ENCODE results near the gene BCL6B. TPM values are rescaled to one million over a fixed set of nuclear protein-coding genes. Genes with fewer than 3 reads are reported as not detected.

The BCL6B gene
- total and polyA plus RNA-seq, 10 of the 15 experiments (the other 5 are each of a cell fraction or from before 2014, with no cell fraction given): 0.06 to 0.85 (median 0.11) TPM; not detected in 1

DNA sequence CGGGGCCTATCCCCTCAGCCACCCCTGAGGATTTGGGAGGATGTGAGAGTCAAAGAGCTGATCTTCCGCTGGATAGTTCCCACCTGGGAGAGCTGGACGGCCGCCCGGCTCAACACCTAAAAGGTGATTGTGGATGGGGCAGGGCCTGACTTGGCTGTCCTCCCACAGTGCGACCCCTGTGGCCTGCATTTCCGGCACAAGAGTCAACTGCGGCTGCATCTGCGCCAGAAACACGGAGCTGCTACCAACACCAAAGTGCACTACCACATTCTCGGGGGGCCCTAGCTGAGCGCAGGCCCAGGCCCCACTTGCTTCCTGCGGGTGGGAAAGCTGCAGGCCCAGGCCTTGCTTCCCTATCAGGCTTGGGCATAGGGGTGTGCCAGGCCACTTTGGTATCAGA, 4.5 kb downstream of the BCL6B start:
- no peak for FAIRE-seq

More for the DNA sequence above, 4.5 kb downstream of the BCL6B start:
- in situ Hi-C loops (cut with MboI) (loop anchor here (25.0 kb wide), 1 partner anchor 535 kb away; the partner anchor contains the start of genes SENP3 and TNFSF13), intact Hi-C loops (cut with micrococcal nuclease; ENCODE audit: unreplicated experiment) (no loop called here)
- no peak overlapping the region for H3K4me2 ChIP-seq (ENCODE audit: control insufficient read depth, insufficient read depth)
- DNase-seq (ENCODE audit: low read depth, low spot score) (no peak), ATAC-seq (no peak)
- BruUV-seq (replicated peaks): no TSS peak
- no peak overlapping the region for H3K27ac ChIP-seq (ENCODE audit: control insufficient read depth, insufficient read depth)
- no peak overlapping the region for H2AFZ ChIP-seq (ENCODE audit: control insufficient read depth, low read depth, low read length)
- H4K20me1 ChIP-seq (ENCODE audit: control insufficient read depth, insufficient read depth): no peaks in the 10 kb centered on the region
- ChIA-PET RAD21 (ENCODE audit: unreplicated experiment) (no interaction called here), SMC1A (ENCODE audit: uncharacterized antibody, unreplicated experiment) (interaction anchor here (0.7 kb wide), 1 partner anchor 12 kb away, joined by 3 read pairs; no protein-coding TSS in a partner anchor), CTCF (no interaction called here), POLR2A (interaction anchor here (0.5 kb wide), 1 partner anchor 105 kb away, joined by 3 read pairs; no protein-coding TSS in a partner anchor)
- H3K4me1 ChIP-seq (ENCODE audit: control insufficient read depth, insufficient read depth, low read length): peaks cover 15% of the 10 kb centered on the region
- H3K4me3 ChIP-seq: no peak overlapping the region
- no peaks in the 10 kb centered on the region for H3K9me3 ChIP-seq (replicated peaks; ENCODE audit: control insufficient read depth, insufficient read depth, low read length)
- TF ChIP-seq RCOR1 (conservative IDR thresholded peaks at IDR 0.05; ENCODE audit: low read depth, low read length) (no peak), CREB1 (IDR thresholded peaks at IDR 0.05; ENCODE audit: low read depth) (no peak), TARDBP (IDR thresholded peaks at IDR 0.05; ENCODE audit: borderline replicate concordance) (no peak), ZBED1 (IDR thresholded peaks at IDR 0.05; ENCODE audit: borderline replicate concordance) (no peak), ZNF24 (IDR thresholded peaks at IDR 0.05) (no peak), HDAC6 (IDR thresholded peaks at IDR 0.05; ENCODE audit: unreplicated experiment) (no peak), JUND (IDR thresholded peaks at IDR 0.05; ENCODE audit: low read depth, low read length) (no peak), YBX1 (IDR thresholded peaks at IDR 0.05) (no peak), TCF3 (IDR thresholded peaks at IDR 0.05; ENCODE audit: borderline replicate concordance, insufficient read depth, low read depth, low read length) (no peak), RFX5 (IDR thresholded peaks at IDR 0.05; ENCODE audit: low read depth, low read length) (no peak), TBL1XR1 (IDR thresholded peaks at IDR 0.05; ENCODE audit: low read depth, low read length) (no peak), ZSCAN29 (IDR thresholded peaks at IDR 0.05) (no peak), PAX8 (IDR thresholded peaks at IDR 0.05) (no peak)
- TF ChIP-seq, protein P1, sequence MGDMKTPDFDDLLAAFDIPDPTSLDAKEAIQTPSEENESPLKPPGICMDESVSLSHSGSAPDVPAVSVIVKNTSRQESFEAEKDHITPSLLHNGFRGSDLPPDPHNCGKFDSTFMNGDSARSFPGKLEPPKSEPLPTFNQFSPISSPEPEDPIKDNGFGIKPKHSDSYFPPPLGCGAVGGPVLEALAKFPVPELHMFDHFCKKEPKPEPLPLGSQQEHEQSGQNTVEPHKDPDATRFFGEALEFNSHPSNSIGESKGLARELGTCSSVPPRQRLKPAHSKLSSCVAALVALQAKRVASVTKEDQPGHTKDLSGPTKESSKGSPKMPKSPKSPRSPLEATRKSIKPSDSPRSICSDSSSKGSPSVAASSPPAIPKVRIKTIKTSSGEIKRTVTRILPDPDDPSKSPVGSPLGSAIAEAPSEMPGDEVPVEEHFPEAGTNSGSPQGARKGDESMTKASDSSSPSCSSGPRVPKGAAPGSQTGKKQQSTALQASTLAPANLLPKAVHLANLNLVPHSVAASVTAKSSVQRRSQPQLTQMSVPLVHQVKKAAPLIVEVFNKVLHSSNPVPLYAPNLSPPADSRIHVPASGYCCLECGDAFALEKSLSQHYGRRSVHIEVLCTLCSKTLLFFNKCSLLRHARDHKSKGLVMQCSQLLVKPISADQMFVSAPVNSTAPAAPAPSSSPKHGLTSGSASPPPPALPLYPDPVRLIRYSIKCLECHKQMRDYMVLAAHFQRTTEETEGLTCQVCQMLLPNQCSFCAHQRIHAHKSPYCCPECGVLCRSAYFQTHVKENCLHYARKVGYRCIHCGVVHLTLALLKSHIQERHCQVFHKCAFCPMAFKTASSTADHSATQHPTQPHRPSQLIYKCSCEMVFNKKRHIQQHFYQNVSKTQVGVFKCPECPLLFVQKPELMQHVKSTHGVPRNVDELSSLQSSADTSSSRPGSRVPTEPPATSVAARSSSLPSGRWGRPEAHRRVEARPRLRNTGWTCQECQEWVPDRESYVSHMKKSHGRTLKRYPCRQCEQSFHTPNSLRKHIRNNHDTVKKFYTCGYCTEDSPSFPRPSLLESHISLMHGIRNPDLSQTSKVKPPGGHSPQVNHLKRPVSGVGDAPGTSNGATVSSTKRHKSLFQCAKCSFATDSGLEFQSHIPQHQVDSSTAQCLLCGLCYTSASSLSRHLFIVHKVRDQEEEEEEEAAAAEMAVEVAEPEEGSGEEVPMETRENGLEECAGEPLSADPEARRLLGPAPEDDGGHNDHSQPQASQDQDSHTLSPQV (IDR thresholded peaks at IDR 0.05): no peak
- TF ChIP-seq, protein P2, sequence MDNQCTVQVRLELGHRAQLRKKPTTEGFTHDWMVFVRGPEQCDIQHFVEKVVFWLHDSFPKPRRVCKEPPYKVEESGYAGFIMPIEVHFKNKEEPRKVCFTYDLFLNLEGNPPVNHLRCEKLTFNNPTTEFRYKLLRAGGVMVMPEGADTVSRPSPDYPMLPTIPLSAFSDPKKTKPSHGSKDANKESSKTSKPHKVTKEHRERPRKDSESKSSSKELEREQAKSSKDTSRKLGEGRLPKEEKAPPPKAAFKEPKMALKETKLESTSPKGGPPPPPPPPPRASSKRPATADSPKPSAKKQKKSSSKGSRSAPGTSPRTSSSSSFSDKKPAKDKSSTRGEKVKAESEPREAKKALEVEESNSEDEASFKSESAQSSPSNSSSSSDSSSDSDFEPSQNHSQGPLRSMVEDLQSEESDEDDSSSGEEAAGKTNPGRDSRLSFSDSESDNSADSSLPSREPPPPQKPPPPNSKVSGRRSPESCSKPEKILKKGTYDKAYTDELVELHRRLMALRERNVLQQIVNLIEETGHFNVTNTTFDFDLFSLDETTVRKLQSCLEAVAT (IDR thresholded peaks at IDR 0.05): no peak
- TF ChIP-seq, protein P3, sequence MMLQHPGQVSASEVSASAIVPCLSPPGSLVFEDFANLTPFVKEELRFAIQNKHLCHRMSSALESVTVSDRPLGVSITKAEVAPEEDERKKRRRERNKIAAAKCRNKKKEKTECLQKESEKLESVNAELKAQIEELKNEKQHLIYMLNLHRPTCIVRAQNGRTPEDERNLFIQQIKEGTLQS (IDR thresholded peaks at IDR 0.05; ENCODE audit: borderline replicate concordance, extremely low read depth, low read depth, low read length): no peak
- TF ChIP-seq, protein P4, sequence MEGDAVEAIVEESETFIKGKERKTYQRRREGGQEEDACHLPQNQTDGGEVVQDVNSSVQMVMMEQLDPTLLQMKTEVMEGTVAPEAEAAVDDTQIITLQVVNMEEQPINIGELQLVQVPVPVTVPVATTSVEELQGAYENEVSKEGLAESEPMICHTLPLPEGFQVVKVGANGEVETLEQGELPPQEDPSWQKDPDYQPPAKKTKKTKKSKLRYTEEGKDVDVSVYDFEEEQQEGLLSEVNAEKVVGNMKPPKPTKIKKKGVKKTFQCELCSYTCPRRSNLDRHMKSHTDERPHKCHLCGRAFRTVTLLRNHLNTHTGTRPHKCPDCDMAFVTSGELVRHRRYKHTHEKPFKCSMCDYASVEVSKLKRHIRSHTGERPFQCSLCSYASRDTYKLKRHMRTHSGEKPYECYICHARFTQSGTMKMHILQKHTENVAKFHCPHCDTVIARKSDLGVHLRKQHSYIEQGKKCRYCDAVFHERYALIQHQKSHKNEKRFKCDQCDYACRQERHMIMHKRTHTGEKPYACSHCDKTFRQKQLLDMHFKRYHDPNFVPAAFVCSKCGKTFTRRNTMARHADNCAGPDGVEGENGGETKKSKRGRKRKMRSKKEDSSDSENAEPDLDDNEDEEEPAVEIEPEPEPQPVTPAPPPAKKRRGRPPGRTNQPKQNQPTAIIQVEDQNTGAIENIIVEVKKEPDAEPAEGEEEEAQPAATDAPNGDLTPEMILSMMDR (IDR thresholded peaks at IDR 0.05 in 2 of 3, conservative IDR thresholded peaks at IDR 0.05 in 1 of 3; ENCODE audit: control insufficient read depth in 2 of 3, extremely low read depth in 1 of 3, insufficient read depth in 1 of 3, low read depth in 3 of 3, low read length in 3 of 3): no peak
- no peaks in the 10 kb centered on the region for H3K27me3 ChIP-seq (replicated peaks in 1 of 2; ENCODE audit: control insufficient read depth in 2 of 2, insufficient read depth in 2 of 2, low read length in 1 of 2)
- no peak overlapping the region for H3K9ac ChIP-seq (ENCODE audit: control insufficient read depth, insufficient read depth, low read length)
- no peaks in the 10 kb centered on the region for H3K79me2 ChIP-seq (ENCODE audit: control insufficient read depth, insufficient read depth, low read length)
- WGBS (ENCODE audit: insufficient coverage, insufficient replicate concordance, low lambda C conversion rate, missing lambda C conversion rate): 82% methylated on average over 13 of the region's 13 CpGs
- no peaks in the 10 kb centered on the region for H3K36me3 ChIP-seq (ENCODE audit: control insufficient read depth in 2 of 2, insufficient read depth in 2 of 2, low read length in 1 of 2)

Measured in GM12878 (cell line).